EH (cell line): ENCODE measurements around the gene ANO2.
"Not testable (repeated sequence)": the region's sequence is repeated elsewhere in the genome, so short reads cannot be mapped to it uniquely, and the experiment has no call there.

Experiments
- DNase-seq: peaks from one replicate; pipeline ENCODE4 v3.0.0-alpha.2; 2015; ENCODE audit warnings: low read depth

Gene ANO2

GRCh38 chr12:5537771-5538170 lies 407.3 kb downstream of the ANO2 start:
- DNase-seq: no peak

GRCh38 chr12:5537026-5537615 lies 407.9 kb downstream of the ANO2 start:
- DNase-seq: not testable (repeated sequence)

DNA sequence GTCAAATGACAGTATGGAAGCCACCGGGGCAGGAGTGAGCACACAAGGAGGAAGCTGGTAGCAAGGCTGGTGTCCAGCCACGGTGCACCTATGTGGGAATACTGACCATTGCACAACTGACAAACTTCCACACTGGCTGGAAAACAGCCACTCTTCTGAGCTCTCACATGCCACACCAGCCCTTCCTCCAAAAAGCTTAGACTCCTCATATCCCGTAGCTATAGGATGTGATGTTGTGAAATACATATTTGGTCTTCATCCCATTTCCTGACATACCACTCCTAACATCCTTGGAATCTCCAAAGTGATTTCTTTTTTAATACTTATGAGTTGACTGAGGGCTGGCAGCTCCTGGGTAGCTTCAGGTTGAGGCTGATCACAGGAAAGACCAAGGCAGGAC lies 409.5 kb downstream of the ANO2 start:
- peak; percentile 65 for DNase-seq

- no peak for DNase-seq
Observed at GRCh38 chr12:5534426-5535199, 410.4 kb downstream of the ANO2 start.

DNA sequence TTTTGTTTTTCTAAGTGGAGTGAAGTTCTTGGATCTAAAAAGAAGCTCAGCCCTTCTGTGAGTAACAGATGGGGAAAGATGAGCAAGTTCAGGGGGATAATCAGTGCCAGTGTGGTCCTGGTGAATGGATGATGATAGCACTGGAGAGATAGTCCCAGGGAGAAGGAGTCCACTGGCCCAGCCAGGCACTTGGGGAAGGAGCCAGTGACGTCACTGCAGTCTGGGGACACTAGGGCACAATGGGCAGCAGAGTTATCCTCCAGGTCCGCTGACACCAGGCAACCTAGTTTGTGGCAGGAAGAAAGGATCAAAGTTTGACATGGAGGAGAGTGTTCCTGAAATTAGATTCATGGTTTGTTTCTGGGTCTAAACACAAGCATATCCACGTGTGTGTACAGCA lies 411.7 kb downstream of the ANO2 start:
- DNase-seq: no peak

- no peak for DNase-seq
Observed at GRCh38 chr12:5525783-5526367, 419.2 kb downstream of the ANO2 start.

- DNase-seq: no peak
Observed at GRCh38 chr12:5524769-5525436, 420.2 kb downstream of the ANO2 start.

GRCh38 chr12:5524116-5524768 lies 420.8 kb downstream of the ANO2 start:
- DNase-seq: no peak

DNA sequence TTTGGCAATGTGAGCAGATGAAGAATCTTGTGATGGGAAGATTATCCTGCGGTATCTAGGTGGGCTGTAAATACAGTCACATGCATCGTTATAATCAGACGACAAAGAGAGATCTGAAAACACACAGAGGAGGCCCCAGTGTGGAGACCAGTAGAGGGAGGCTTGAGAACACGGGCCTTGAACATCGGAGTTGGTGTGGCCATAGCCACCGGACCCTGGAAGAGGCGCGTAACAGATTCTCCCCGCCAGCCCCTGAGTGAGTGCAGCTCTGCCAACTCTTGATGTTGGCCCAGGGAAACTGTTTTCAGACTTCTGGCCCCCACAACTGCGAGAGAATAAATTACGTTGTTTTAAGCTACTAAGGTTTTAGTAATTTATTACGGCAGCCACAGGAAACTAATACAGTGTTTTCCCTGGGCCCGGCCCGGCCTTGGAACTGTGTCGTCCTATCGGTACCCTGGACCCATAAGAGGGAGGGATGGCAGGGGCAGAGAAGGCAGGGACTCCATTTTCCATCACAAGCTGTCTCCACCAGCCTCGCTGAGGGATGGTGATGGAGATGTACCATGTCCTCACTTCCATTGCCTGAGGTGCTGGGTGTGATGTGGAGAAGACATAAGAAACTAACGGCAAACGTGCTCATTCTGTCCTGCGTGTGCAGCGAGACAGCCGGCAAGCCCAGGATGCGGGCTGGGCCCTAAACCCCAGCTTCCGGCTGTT lies 421.5 kb downstream of the ANO2 start:
- no peak for DNase-seq

DNA sequence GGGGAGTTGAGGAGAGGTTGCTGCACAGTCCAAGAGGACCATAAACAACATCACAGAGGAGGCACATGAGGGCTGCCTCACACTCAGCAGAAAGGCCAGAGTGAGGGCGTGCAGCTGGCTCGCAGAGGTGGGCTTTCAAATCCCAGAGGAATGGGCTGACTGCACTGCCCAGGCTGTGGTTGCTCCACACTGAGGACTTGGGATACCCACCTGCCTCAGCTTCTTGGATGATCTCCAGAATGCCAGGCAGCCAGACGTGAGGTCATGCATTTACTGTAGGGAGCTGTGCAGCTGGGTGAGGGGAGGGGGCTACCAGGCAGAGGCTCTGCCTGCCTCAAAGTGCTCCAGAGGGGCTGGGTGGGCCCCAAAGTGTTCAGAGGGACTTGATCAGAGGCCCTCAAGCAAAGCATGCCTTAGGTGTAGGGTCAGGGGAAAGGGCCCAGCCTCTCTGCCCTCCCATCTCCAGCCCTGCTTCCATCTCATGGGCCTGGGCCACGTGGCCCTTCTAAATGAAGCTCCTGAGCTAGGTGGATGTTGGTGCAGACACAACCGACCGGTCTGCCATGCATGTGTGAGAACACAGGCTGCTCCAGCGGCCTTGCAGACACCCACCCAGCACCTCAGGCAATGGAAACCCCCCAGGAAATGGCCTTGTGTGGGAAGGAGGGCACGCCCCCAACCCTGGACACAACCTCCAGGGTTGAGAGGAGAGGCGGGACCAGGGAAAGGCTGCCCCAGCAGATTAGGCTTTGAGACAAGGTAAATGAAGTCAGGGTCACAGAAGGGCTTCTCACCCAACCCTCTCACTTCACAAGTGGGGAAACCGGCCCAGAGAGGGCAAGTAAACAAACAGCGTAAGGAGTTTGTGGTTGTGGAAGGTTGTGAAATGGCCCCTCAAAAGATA lies 422.4 kb downstream of the ANO2 start:
- no peak for DNase-seq

DNA sequence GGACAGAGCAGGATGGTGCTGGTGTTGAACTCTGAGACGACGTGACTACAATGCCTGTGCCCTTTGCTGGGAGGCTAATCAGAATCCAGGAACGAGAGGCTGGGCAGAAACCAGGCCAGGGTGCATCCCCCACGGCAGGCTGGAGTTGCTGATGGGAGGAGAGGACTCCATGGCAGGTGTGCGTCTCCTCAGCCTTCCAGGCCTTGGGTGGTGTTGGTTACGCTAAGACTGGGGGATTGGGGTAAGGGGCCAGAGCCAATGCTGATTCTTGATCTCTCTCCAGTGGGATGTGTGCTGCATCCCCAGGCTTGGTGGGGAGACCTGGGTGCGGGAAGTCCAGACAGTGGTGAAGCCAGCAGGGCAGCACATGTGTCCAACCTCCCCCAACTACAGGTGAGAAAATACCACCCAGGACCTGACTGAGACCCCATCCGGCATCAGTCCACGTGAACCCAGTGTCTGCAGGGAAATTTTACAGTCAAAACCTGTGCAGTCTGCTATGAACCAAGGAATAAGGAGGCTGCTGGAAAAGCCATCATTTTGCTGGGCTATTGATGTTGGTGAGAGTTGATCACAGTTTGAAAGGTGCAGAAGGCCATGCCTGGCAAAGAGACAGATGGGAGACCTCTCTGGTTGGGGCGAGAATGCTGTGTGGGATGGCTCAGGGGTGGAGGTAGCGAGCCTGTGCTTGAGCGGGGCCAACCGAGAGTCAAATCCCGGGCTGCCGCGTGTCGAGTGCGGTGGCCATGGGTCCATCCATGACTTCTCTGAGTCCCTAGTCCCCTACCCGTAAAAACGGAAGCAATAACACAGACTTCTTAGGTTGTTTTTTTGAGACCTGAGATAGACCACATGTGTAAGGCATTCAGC lies 423.4 kb downstream of the ANO2 start:
- DNase-seq: no peak

- no peak for DNase-seq
Observed at GRCh38 chr12:5520831-5521230, 424.2 kb downstream of the ANO2 start.

GRCh38 chr12:5520037-5520436 lies 425.0 kb downstream of the ANO2 start:
- no peak for DNase-seq

DNA sequence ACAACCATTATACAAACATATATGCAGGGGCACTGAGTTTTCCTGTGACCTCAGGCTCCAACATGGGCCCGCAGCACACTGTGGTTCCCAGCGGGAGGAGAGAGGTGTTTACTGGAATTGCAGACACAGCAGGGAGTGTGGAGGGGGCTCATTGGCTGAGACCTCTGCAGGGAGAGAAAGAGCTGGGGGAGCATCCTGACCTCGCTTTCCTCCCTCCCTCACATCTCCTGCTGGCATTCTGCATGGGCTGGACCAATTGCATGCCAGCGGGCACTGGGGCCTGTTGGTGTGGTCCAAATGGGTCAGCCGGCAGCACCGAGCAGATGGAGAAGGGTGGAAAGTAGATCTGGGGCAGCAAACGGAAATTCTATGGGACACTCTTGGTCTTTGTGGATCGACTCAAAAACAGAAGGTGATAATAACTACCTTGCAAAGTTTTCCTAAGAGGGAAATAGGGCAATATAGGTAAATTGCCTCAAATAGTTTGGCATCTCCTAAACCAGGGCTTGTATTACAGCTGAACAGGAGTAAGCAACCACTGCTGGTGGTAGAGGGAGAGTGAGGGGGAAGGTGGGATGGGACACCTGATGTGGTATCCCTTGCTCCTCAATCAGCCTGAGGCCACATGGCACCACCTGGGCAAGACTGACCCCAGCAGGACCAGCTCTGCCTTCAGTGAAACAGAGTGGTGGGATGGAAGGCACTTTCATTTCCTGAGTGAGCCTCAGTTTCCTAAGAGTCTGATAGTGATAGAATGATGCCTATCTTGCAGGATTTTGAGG lies 426.3 kb downstream of the ANO2 start:
- DNase-seq: no peak

DNA sequence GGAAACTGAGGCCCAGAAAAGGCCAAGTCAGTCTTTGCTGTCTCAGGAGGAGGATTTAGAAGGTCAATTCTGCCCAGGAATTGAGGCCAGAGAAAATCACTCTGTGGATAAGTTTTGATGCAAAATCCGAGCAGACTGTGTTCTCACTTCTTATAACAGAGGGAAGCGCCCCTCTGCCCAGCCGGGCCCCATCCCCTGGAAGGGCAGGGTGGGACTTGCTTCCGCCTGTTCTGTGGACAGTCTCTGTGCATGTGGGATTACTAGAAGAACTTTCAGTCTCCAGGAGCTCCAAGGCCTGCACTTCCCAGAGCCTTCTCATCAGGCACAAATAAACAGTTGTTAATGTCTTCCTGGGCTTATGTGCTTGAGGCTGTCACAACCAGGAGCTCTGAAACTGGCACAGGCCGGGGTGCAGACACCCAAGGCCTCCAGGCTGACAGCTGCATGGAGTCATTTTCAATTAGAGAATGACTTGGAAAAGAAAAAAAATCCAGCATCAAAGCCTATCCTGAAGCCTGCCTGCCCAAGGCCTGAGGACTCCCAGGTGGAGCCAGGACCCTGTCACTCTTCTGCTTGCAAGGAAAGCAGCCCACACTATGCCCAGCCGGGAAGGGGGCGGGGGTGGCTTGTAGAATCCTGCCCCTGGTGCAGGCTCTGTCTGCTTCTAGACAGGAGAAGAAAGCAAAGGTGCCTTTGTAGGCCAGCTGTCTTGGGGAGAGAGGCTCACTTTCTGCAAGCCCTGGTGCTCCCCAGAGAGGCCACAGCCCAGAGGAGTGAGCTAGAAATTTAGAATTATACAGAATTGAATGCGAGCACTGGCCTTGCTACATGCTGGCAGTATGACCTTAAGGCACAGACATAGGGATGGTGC lies 428.5 kb downstream of the ANO2 start:
- DNase-seq: no peak

GRCh38 chr12:5515458-5515857 lies 429.6 kb downstream of the ANO2 start:
- DNase-seq: no peak

DNA sequence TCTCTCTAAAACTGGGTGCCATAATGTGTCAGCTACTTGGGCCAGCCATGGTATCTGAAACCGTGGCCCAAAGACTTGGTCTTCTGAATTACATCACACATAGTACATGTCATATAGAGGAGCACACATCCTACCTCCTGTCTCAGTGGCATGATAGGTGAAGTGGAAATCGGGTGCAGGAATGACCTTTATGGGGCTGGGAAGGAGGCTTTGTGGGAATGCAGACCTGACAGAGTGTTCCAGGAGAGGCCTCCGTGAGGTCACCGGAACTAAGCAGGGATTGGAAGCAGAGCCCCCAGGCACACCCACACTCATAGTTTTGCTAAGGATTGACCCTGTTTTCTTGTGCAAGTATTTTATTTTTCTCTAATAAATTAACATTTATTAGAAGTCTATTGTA lies 430.5 kb downstream of the ANO2 start:
- no peak for DNase-seq

DNA sequence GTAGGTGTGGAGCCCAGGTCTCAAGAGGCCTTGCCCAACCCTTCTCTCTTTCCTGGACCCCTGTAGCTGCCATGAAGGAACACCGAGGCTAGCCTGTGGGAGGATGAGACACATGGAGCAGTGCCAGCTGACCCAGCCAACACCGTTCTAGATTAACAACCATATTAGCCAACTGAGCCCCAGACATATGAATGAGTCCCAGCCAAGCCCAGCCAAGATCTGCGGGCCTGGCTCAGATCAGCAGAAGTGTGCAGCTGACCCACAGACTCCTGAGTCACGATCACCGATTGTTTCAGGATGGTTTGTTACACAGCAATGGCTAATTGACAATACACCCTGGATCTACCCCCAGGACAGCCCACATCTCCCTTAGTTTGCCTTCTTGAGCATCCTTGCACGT lies 431.0 kb downstream of the ANO2 start:
- DNase-seq: no peak
